ENCODE results near the gene PRPF40B. TPM values are rescaled to one million over a fixed set of nuclear protein-coding genes. Genes with fewer than 3 reads are reported as not detected.

PRPF40B gene
- total RNA-seq, 2 experiments from 2014 or later = 8.1 to 8.5 TPM

Other genes with a start within 250 kb of the PRPF40B start
- gene KCNH3, start 84.5 kb upstream of the PRPF40B start, total RNA-seq = 10 to 100 TPM; 10.2 to 10.9 TPM
- gene MCRS1, start 55.4 kb upstream of the PRPF40B start, total RNA-seq = 10 to 100 TPM; 73.6 to 78.2 TPM
- gene FAM186B, start 17.9 kb upstream of the PRPF40B start, total RNA-seq = under 1 TPM; 0.14 to 0.41 TPM
- 10 to 100 TPM; 20.3 to 22.3 TPM for gene FMNL3, start 83.8 kb downstream of the PRPF40B start, total RNA-seq
- gene TMBIM6, start 118.0 kb downstream of the PRPF40B start, total RNA-seq = 100 to 1,000 TPM; 400 to 410 TPM
- gene NCKAP5L, start 204.9 kb downstream of the PRPF40B start, total RNA-seq = 1 to 10 TPM; 7.9 to 8.9 TPM
- gene BCDIN3D, start 219.5 kb downstream of the PRPF40B start, total RNA-seq = 1 to 10 TPM; 4.1 to 4.3 TPM

All from activated naive CD8-positive, alpha-beta T cell treated with anti-CD3 and anti-CD28 coated beads for 36 hours (primary cell).